Measurements from ENCODE around the gene AXIN2.

GRCh38 chr17:65598746-65599145 is 37.3 kb upstream of the AXIN2 start:
- no peak for TF ChIP-seq CTCF (IDR thresholded peaks at IDR 0.05)
- TF ChIP-seq POLR2A (IDR thresholded peaks at IDR 0.05) = no peak
- TF ChIP-seq EP300 (IDR thresholded peaks at IDR 0.05) = no peak

Data from ovary (tissue), 3 donors.